Skin epidermis (tissue), 12 donors: ENCODE results near the gene PLXDC2.

Experiments
- H3K27ac ChIP-seq, 21 experiments: fragments of 200-600 bp; sonication (generic) in 11 of 21; one replicate each; pipeline ENCODE4 v1.5.0; 2020; ENCODE audit warnings: mild to moderate bottlenecking in 3 of 21, inconsistent platforms in 2 of 21, moderate library complexity in 2 of 21
- H3K4me3 ChIP-seq, 7 experiments: fragments of 200-600 bp; sonication (generic) in 2 of 7; one replicate each; pipeline ENCODE4 v1.5.0; 2020; ENCODE audit warnings: inconsistent platforms in 2 of 7, mild to moderate bottlenecking in 2 of 7, moderate library complexity in 1 of 7

PLXDC2 gene

GRCh38 chr10:19815036-19815730 lies 1.0 kb upstream of the PLXDC2 start:
- Histone ChIP-seq H3K4me3 (peak overlapping the region; percentile 60 to 76 (median 68)), H3K27ac (peak overlapping the region; percentile 46 to 96 (median 89))

DNA sequence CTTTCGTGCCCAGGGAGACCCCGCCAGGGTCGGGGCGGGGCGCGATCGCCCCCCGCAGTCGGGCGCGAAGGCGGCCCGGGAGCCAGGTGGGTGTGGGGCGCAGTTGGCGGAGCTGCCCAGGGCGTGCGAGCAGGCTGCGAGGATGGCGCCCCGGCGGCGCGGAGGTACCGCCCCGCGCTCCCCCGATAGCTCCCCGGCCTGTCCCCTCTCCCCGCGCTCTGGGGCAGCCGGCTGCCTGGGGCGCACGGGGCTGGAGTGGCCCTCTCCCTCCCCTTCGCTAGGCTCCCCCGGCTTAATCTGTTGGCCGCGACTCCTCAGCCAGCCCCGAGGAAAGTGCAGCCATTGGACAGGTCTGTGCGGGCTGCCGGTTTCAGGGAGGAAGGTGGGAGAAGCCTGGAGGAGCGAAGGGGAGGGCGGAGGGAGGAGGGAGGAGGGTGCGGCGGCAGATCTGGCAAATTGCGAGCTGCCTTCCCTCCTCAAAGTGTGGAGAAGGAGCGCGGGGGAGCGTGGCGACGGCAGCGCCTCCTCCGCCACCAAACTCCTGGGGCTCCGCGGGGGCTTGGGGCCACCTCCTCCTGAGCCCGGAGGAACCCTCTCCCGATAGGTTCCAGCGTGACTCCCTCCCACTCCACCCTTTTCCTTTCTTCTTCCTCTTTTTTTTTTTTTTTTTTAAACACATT lies 361 bp upstream of the PLXDC2 start:
- H3K4me3 ChIP-seq: peak overlapping the region; percentile 60 to 76 (median 68)
- H3K27ac ChIP-seq: peak overlapping the region; percentile 46 to 96 (median 89)

GRCh38 chr10:19817231-19817933 lies 1.1 kb downstream of the PLXDC2 start:
- H3K4me3 ChIP-seq: peak overlapping the region; percentile 60 to 76 (median 68)
- peak overlapping the region; percentile 74 to 96 (median 89) for H3K27ac ChIP-seq

DNA sequence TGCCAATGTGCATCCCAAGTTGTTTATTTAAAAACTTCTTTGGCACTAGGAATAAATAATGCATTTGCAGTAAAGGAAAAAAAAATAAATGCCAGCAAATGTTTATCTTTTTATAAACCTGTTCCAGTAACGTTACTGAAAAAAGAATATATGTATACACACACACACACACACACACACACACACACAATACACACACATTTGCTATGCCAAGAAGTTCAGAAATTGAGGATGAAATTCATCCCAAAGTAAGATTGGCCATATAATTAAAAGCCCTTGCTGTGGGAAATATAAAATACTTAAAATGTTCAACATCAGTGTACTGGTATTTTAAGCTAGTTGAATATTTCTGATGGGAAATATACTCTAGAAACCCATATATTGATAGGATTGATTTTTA lies 2.6 kb downstream of the PLXDC2 start:
- H3K27ac ChIP-seq: peak overlapping the region in 8 of 21 experiments; percentile 13 to 92 (median 87)
- peak overlapping the region in 6 of 7 experiments; percentile 60 to 76 (median 68) for H3K4me3 ChIP-seq

DNA sequence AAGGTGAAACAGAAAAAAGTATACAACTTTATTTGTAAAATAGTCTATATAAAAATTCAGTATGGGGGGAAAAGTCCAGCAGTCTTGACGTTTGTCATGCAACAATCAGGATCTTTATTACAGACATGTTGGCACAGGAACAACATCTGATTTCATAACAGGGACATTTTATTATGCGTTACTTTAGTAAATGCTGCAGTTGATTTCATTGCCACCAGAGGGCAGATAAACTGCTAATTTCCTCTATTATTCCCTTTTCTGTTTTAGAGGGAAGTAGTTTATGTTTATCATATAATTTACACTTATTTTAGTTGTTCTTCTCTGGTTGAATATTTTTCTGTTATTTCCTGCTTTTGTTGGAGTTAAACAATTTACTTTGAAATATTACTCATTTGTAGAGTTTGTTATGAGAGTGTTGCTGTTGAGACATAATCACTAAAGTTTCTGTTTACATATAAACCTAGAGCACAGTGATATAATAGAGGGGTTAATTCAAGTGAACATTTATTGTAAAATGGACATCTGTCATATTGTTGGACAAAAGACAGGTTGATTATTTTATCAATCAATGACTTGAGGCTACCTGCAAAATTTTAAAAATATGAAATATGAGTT lies 3.3 kb downstream of the PLXDC2 start:
- H3K4me3 ChIP-seq: peak overlapping the region in 4 of 7 experiments; percentile 8 to 76 (median 70)
- peak overlapping the region in 6 of 21 experiments; percentile 13 to 91 (median 48) for H3K27ac ChIP-seq

GRCh38 chr10:19824381-19825342 lies 8.4 kb downstream of the PLXDC2 start:
- Histone ChIP-seq H3K4me3 (no peak overlapping the region), H3K27ac (peak overlapping the region in 9 of 21 experiments; percentile 7 to 52 (median 28))

DNA sequence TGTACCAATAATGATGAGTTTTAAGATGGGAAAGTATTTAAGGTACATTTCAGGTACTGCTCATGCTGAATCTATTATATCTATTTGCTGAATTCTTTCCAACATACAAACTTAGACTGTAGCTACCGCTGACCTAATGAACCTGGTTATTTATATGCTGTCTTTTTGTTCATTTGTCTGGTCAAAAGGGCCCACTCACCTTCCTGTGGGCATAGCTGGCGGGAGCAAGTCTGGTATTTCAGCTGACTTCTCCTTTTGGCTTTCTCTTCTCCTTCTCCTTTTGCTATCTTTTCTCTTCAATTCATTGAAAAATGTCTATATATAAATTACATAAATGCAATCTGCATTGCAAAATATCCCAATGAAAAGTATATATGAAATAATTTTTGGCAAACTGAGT lies 9.5 kb downstream of the PLXDC2 start:
- Histone ChIP-seq H3K27ac (peak overlapping the region in 5 of 21 experiments; percentile 7 to 47 (median 18)), H3K4me3 (no peak overlapping the region)

- Histone ChIP-seq H3K27ac (peak overlapping the region in 10 of 21 experiments; percentile 4 to 59 (median 55)), H3K4me3 (no peak overlapping the region)
Measured at GRCh38 chr10:19826712-19827111, 10.5 kb downstream of the PLXDC2 start.

- Histone ChIP-seq H3K27ac (peak overlapping the region in 16 of 21 experiments; percentile 2 to 59 (median 46)), H3K4me3 (no peak overlapping the region)
Measured at GRCh38 chr10:19828278-19829049, 12.2 kb downstream of the PLXDC2 start.

DNA sequence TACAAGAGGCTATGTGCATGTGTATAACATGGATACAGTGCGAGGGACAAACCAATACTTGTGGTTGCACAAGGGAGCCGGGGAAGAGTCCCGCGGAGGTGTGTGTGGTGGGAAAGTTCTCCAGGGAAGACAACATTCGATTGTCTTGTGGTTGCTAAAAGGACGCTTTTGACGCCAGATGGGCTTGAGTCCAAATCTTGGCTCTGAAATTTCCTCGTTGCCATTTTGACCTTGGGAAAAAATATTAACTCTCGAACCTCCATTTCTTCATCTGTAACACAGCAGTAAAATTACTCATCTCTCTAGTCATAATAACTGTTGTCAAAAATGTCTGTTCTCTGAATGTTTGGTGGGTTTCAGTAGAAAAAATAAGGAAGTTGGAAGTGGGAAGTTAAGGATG lies 16.5 kb downstream of the PLXDC2 start:
- peak overlapping the region in 18 of 21 experiments; percentile 5 to 82 (median 54) for H3K27ac ChIP-seq

GRCh38 chr10:19833170-19833824 lies 17.1 kb downstream of the PLXDC2 start:
- peak overlapping the region in 17 of 21 experiments; percentile 7 to 82 (median 55) for H3K27ac ChIP-seq
- H3K4me3 ChIP-seq: no peak overlapping the region

More for the DNA sequence above, 16.5 kb downstream of the PLXDC2 start:
- no peak overlapping the region for H3K4me3 ChIP-seq

- Histone ChIP-seq H3K27ac (no peak overlapping the region), H3K4me3 (no peak overlapping the region)
Measured at GRCh38 chr10:19835952-19836351, 19.7 kb downstream of the PLXDC2 start.

DNA sequence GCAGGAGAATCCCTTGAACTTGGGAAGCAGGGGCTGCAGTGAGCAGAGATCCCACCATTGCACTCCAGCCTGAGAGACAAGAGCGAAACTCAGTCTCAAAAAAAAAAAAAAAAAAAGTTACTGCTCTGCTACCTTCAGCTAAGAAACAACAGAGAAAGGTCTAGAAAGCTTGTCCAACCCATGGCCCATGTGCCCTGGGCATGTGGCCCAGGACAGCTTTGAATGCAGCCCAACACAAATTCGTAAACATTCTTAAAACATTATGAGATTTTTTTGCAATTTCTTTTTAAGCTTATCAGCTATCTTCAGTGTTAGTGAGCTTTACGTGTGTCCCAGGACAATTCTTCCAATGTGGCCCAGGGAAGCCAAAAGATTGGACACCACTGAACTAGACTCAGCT lies 22.9 kb downstream of the PLXDC2 start:
- Histone ChIP-seq H3K27ac (no peak overlapping the region), H3K4me3 (no peak overlapping the region)

DNA sequence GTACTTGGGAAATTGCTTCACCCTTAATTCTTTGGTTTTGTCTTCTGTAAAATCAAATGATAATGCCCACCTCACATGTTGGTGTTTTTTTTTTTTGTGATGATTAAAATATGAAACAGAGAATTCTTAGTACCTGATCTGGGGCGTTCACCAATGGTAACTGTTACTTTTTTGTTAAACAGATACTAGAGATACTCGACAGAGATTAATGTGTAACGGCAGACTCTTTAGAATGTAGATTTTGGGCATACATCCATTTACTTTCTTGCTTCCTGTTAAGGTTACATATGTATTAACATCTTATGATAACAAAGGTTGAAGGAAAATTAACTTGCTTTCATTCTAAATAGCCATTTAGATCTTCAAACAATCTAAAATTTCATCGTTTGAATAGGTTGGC lies 23.3 kb downstream of the PLXDC2 start:
- Histone ChIP-seq H3K4me3 (no peak overlapping the region), H3K27ac (no peak overlapping the region)

DNA sequence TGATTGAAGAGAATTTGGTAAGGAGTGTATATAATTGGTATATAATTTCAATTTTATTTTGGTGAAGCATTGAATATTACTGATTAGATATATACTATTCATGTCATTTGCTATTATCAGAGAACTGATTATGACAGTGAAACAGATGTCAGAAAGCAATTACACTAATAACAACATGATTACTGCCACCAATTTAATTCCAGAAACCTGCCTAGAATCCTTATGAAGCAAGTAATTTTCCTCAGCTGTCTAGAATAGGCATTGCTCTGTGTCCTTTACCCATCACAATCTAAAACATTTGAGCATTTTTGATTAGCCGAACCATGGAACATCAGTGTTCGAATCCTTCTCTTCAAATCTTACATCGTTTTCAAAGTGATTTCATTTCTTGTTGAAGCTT lies 24.5 kb downstream of the PLXDC2 start:
- H3K4me3 ChIP-seq: no peak overlapping the region
- H3K27ac ChIP-seq: no peak overlapping the region

DNA sequence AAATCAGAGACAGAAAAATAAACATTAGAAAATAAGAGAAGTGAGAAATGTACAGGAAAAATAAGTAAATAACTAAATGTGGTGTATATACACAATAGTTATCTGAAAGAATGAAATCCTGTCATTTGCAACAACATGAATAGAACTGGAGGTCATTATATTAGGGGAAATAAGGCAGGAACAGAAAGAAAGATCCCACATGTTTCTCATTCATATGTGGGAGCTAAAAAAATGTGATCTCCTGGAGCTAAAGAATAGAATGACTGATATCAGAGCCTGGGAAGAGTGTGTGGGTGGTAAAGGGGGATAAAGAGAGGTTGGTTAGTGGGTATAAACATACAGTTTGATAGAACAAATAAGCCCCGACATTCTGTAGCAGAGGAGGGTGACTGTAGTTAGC lies 27.3 kb downstream of the PLXDC2 start:
- Histone ChIP-seq H3K27ac (no peak overlapping the region), H3K4me3 (no peak overlapping the region)

- Histone ChIP-seq H3K4me3 (no peak overlapping the region), H3K27ac (no peak overlapping the region)
Measured at GRCh38 chr10:19845503-19846368, 29.5 kb downstream of the PLXDC2 start.
